CD4-positive, alpha-beta T cell (primary cell): ENCODE measurements around the gene MAP1LC3C. TPM values are rescaled to one million over a fixed set of nuclear protein-coding genes. Genes with fewer than 3 reads are reported as not detected.

ENCODE experiments used
- ATAC-seq: fragments of 200-7000 bp; cut with Tn5 transposase; one replicate; pipeline ENCODE4 v1.10.0; 2022; ENCODE audit warnings: mild to moderate bottlenecking; ENCODE audit not compliant: poor library complexity
- CTCF ChIA-PET: fragments of 350-600 bp; sonication (Branson Sonifier 250); formaldehyde crosslinking; loops from one replicate; lab custom pipeline; 2021; ENCODE audit warnings: antibody characterized with exemption, inconsistent platforms; lab: Charles Lee
- POLR2A ChIA-PET: fragments of 350-600 bp; sonication (Branson Sonifier 250); formaldehyde crosslinking; loops from one replicate; lab custom pipeline; 2021; ENCODE audit warnings: antibody characterized with exemption, inconsistent platforms; lab: Charles Lee
- DNase-seq, 14 experiments: peaks; one replicate each; pipeline ENCODE4 v3.0.0-alpha.2; 2013 to 2020; ENCODE audit warnings: mixed read lengths in 2 of 14
- H3K27ac ChIP-seq, 2 donors: one replicate each; pipeline versions ENCODE4 v1.5.1 to v1.7.0; 2013; ENCODE audit warnings: low read length in 2 of 2, low read depth in 1 of 2, mild to moderate bottlenecking in 1 of 2
- H3K27me3 ChIP-seq, 2 experiments: 1 replicate in 1 of 2; 2 replicates in 1 of 2; pipeline versions ENCODE4 v1.6.1 to v1.7.0; 2013; ENCODE audit warnings: low read length in 2 of 2, control low read depth in 1 of 2, mild to moderate bottlenecking in 1 of 2, moderate library complexity in 1 of 2; ENCODE audit not compliant: insufficient read depth in 2 of 2, control insufficient read depth in 1 of 2
- H3K36me3 ChIP-seq: one replicate; pipeline ENCODE4 v1.6.1; 2013; ENCODE audit warnings: low read length, control low read depth; ENCODE audit not compliant: insufficient read depth
- H3K4me1 ChIP-seq: one replicate; pipeline ENCODE4 v1.6.1; 2013; ENCODE audit warnings: low read length, control low read depth; ENCODE audit not compliant: insufficient read depth
- H3K4me3 ChIP-seq: one replicate; pipeline ENCODE4 v1.5.1; 2013; ENCODE audit warnings: mild to moderate bottlenecking, low read length, moderate library complexity
- H3K9me3 ChIP-seq, 2 experiments: 1 replicate in 1 of 2; 2 replicates in 1 of 2; pipeline versions ENCODE4 v1.6.1 to v1.7.0; 2013; ENCODE audit warnings: low read length in 2 of 2, mild to moderate bottlenecking in 2 of 2, control low read depth in 1 of 2, moderate library complexity in 1 of 2; ENCODE audit not compliant: control insufficient read depth in 1 of 2, insufficient read depth in 1 of 2
- H3K27ac Mint-ChIP-seq: one replicate; pipeline ENCODE4 v1.8.0; 2020; ENCODE audit warnings: mixed read lengths
- H3K27me3 Mint-ChIP-seq: one replicate; pipeline ENCODE4 v1.8.0; 2021; ENCODE audit warnings: mixed read lengths
- H3K36me3 Mint-ChIP-seq: one replicate; pipeline ENCODE4 v1.8.0; 2021; ENCODE audit warnings: low read depth, mixed read lengths
- H3K4me1 Mint-ChIP-seq: one replicate; pipeline ENCODE4 v1.8.0; 2021; ENCODE audit warnings: low read depth, mixed read lengths
- H3K4me3 Mint-ChIP-seq: one replicate; pipeline ENCODE4 v1.8.0; 2020; ENCODE audit warnings: mild to moderate bottlenecking, mixed read lengths
- H3K9me3 Mint-ChIP-seq: one replicate; pipeline ENCODE4 v1.8.0; 2020; ENCODE audit warnings: mixed read lengths
- CTCF ChIP-seq: fragments of 200-600 bp; IDR thresholded peaks from one replicate; pipeline ENCODE4 v1.8.0; 2022; ENCODE audit warnings: antibody characterized with exemption, mild to moderate bottlenecking
- intact Hi-C, 2 experiments: fragments of 100-400 bp; cut with DNase I in 1 of 2; cut with micrococcal nuclease in 1 of 2; formaldehyde crosslinking; loops; one replicate each; pipeline versions ENCODE4 v1.15.1 to v1.9.0; 2023 to 2025; cut with DNase I, micrococcal nuclease
- total RNA-seq, 174 experiments: library from RNA in 2 of 174; stranded (reverse) in 2 of 174; gene quantifications; one replicate each; pipeline ENCODE4 v1.2.3 and lab custom pipeline; 2021 to 2026

The MAP1LC3C gene
- total RNA-seq, 2 experiments from 2014 or later = not detected

DNA sequence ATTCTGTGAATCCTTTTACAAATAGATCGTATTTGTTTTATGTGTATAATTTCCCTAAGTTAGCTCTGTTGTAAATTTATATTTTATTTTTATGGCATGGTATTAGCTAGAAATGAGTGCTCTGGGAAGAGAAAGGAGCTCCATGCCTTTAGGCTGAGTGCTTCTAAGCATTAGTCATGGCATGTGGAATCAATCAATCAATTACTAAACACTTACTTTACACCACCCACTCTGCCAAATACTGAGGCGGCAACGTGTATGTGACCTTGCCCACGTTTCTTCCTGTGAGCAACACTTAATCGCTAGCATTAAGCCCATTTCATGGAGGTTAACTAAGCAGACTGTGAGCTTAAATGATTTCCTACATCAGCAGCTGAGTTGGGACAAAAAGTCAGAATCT lies 48.5 kb downstream of the MAP1LC3C start:
- intact Hi-C loops = no loop called here
- no peak for TF ChIP-seq CTCF
- no peaks in the 10 kb centered on the region for H3K36me3 ChIP-seq
- Mint-ChIP-seq H3K36me3 (no peaks in the 10 kb centered on the region), H3K9me3 (no peaks in the 10 kb centered on the region), H3K27me3 (peaks cover 4% of the 10 kb centered on the region), H3K4me1 (no peaks in the 10 kb centered on the region), H3K27ac (no peak overlapping the region), H3K4me3 (no peak overlapping the region)
- H3K27ac ChIP-seq = no peak overlapping the region
- no peaks in the 10 kb centered on the region for H3K9me3 ChIP-seq
- no peak overlapping the region for H3K4me3 ChIP-seq
- DNase-seq (no peak), ATAC-seq (no peak)
- no peaks in the 10 kb centered on the region for H3K27me3 ChIP-seq
- ChIA-PET POLR2A (no interaction called here), CTCF (no interaction called here)
- H3K4me1 ChIP-seq = no peaks in the 10 kb centered on the region

DNA sequence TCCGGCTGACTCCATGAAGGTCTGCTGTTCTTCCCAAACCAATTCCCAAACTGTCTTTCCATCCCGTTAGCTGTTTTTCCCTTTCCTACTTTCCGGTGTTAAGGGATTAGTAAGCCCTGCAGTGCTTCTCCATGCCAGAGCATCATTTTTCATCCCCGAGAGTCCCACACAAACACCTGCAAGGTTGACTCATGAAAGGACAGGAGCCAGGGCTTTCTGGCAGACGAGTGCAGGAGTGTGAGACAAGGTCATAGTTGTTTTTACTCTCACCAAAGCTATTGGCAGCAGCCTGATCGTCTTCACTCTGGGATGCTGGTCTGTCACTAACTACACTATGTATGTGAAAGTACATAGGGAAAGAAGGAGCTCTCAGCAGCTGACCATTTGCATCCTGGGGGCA lies 51.5 kb downstream of the MAP1LC3C start:
- ChIA-PET CTCF (interaction anchor here (0.7 kb wide), 2 partner anchors 12 to 34 kb away, joined by 3 to 4 read pairs; no protein-coding TSS in a partner anchor), POLR2A (no interaction called here)
- Mint-ChIP-seq H3K27me3 (peaks cover 8% of the 10 kb centered on the region), H3K9me3 (no peaks in the 10 kb centered on the region), H3K27ac (no peak overlapping the region), H3K36me3 (no peaks in the 10 kb centered on the region), H3K4me3 (no peak overlapping the region), H3K4me1 (no peaks in the 10 kb centered on the region)
- H3K4me3 ChIP-seq = no peak overlapping the region
- TF ChIP-seq CTCF = no peak
- H3K4me1 ChIP-seq = no peaks in the 10 kb centered on the region
- no peaks in the 10 kb centered on the region for H3K27me3 ChIP-seq
- DNase-seq = no peak
- H3K9me3 ChIP-seq = no peaks in the 10 kb centered on the region
- intact Hi-C loops = no loop called here
- H3K27ac ChIP-seq = no peak overlapping the region
- no peaks in the 10 kb centered on the region for H3K36me3 ChIP-seq
- no peak for ATAC-seq

Other genes starting within 250 kb of the MAP1LC3C start
- gene EXO1, start 150.9 kb downstream of the MAP1LC3C start, total RNA-seq = 1 to 10 TPM in 1 of 2 experiments, under 1 TPM in 1; 0.25 to 1.1 TPM
- not detected for gene BECN2, start 41.3 kb downstream of the MAP1LC3C start, total RNA-seq